Endothelial cell (in vitro differentiated cells): ENCODE results near the gene FTL. TPM values are rescaled to one million over a fixed set of nuclear protein-coding genes. Genes with fewer than 3 reads are reported as not detected.
A peak's percentile ranks its signal among the peaks of the same experiment; 100 is the strongest.

Experiments
- DNase-seq: peaks from one replicate; pipeline ENCODE4 v3.0.0; 2021; ENCODE audit warnings: low spot score
- H3K27ac Mint-ChIP-seq: one replicate; pipeline ENCODE4 v1.8.0; 2021; ENCODE audit warnings: mixed read lengths, inconsistent platforms; ENCODE audit not compliant: unreplicated experiment
- H3K27me3 Mint-ChIP-seq: one replicate; pipeline ENCODE4 v1.8.0; 2021; ENCODE audit warnings: mild to moderate bottlenecking, moderate library complexity, mixed read lengths, inconsistent platforms; ENCODE audit not compliant: unreplicated experiment
- H3K36me3 Mint-ChIP-seq: one replicate; pipeline ENCODE4 v1.8.0; 2021; ENCODE audit warnings: mild to moderate bottlenecking, low read depth, mixed read lengths, inconsistent platforms; ENCODE audit not compliant: unreplicated experiment
- H3K4me1 Mint-ChIP-seq: one replicate; pipeline ENCODE4 v1.8.0; 2021; ENCODE audit warnings: mild to moderate bottlenecking, mixed read lengths, inconsistent platforms; ENCODE audit not compliant: unreplicated experiment
- H3K4me3 Mint-ChIP-seq: one replicate; pipeline ENCODE4 v1.8.0; 2021; ENCODE audit warnings: mild to moderate bottlenecking, mixed read lengths, inconsistent platforms; ENCODE audit not compliant: unreplicated experiment
- H3K9me3 Mint-ChIP-seq: one replicate; pipeline ENCODE4 v1.8.0; 2021; ENCODE audit warnings: mixed read lengths, inconsistent platforms; ENCODE audit not compliant: unreplicated experiment
- CTCF ChIP-seq: fragments of 200-600 bp; sonication (generic); IDR thresholded peaks from one replicate; pipeline ENCODE4 v1.5.0; 2021; ENCODE audit warnings: antibody characterized with exemption; ENCODE audit not compliant: unreplicated experiment
- total RNA-seq: library from RNA; stranded (reverse); fragmentation: NEBNext Ultra II Directional; extraction: Animal tissue kit (Norgen Biotek cat#: 25700); gene quantifications from one replicate; pipeline ENCODE4 v1.2.1, GENCODE V29; 2021; ENCODE audit not compliant: unreplicated experiment

Gene FTL
- total RNA-seq, 1 donor from 2014 or later = 1,109 TPM

DNA sequence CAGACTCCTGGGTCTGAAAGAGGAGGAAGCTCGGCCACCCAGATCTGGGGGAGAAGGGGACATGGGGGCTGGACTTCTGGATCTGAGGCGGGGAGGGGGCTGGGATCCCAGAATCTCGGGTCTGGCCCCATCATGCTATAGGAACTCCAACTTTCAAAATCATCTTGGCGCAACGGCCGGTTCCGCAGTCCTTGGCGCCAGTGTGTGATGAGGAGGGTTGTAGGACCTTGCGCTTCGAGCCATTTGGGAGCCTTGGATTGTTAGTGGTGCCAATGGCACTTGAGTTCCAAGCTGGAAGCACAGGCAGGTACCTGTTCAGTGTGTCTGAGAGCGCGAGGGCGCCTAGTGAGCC, 28.9 kb downstream of the FTL start:
- Mint-ChIP-seq H3K9me3 (no peaks in the 10 kb centered on the region), H3K27me3 (peaks cover 15% of the 10 kb centered on the region), H3K36me3 (peaks cover 4% of the 10 kb centered on the region), H3K27ac (peak overlapping the region; percentile 97), H3K4me3 (peak overlapping the region; percentile 99), H3K4me1 (peaks cover 29% of the 10 kb centered on the region)
- no peak for TF ChIP-seq CTCF
- DNase-seq = no peak

DNA sequence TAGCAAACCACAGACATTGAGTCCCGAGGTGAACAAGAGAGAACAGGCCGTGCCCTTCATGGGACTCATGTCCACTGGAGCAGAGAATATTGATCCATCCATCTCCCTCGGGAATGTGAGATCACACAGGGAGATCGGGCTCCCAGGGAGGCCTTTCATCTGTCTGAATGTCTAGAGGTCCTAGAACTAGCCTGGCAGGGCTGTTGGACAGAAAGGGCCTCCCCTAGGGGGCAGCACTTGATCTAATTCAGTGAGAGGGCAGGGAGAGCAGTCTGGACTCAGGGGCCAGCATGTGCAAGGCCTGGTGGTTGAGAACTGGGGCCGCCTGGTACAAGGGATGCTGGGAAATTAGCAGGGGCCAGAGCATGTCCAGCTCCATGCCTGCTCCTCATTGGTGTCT, 32.9 kb downstream of the FTL start:
- Mint-ChIP-seq H3K27me3 (peaks cover 6% of the 10 kb centered on the region), H3K4me3 (peak overlapping the region; percentile 54), H3K36me3 (peaks cover 5% of the 10 kb centered on the region), H3K9me3 (no peaks in the 10 kb centered on the region), H3K4me1 (peaks cover 22% of the 10 kb centered on the region), H3K27ac (peak overlapping the region; percentile 54)
- peak; percentile 46 for TF ChIP-seq CTCF
- DNase-seq = peak; percentile 83

- peak; percentile 72 for TF ChIP-seq CTCF
- Mint-ChIP-seq H3K27me3 (peaks cover 4% of the 10 kb centered on the region), H3K9me3 (no peaks in the 10 kb centered on the region), H3K4me3 (no peak overlapping the region), H3K36me3 (peaks cover 5% of the 10 kb centered on the region), H3K27ac (no peak overlapping the region), H3K4me1 (peaks cover 10% of the 10 kb centered on the region)
- DNase-seq = peak; percentile 83
These were observed 34.6 kb downstream of the FTL start for GRCh38 chr19:48999481-49000325.

GRCh38 chr19:49004133-49004532, 39.0 kb downstream of the FTL start:
- Mint-ChIP-seq H3K27me3 (peaks cover 5% of the 10 kb centered on the region), H3K4me1 (no peaks in the 10 kb centered on the region), H3K27ac (peak overlapping the region; percentile 36), H3K36me3 (peaks cover 14% of the 10 kb centered on the region), H3K9me3 (no peaks in the 10 kb centered on the region), H3K4me3 (peak overlapping the region; percentile 59)
- no peak for TF ChIP-seq CTCF
- no peak for DNase-seq

DNA sequence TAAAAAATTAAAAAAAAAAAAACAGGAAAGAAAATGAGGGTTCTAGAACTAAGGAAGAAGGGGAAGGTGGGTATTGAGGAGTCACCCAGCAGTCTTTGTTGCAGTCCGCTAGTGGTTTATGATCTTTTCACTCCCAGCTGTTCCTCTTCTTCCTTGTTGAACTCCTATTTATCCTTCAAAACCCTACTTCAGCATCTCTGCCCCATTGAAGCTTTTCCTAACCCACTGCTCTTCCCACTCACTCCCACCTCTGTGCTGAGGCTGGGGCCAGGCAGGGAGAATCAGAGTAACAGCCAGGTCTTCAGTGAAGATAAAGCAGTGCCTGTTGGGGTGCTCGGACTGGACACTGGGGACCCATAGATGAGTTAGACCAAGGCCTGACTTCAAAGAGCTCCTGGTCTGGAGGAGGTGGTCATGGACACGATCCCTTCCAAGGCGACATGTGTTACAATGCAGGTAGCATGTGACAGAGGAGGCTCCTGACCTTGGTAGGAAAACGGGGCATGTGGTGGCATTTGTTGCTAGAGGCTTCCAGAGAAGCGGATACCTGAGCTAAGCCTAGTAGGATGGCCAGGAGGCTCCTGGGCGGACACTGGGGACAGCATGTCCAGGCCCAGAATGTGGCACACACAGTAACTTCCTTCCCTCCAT, 40.0 kb downstream of the FTL start:
- Mint-ChIP-seq H3K4me3 (no peak overlapping the region), H3K36me3 (peaks cover 12% of the 10 kb centered on the region), H3K4me1 (no peaks in the 10 kb centered on the region), H3K27ac (no peak overlapping the region), H3K27me3 (peaks cover 5% of the 10 kb centered on the region), H3K9me3 (no peaks in the 10 kb centered on the region)
- no peak for TF ChIP-seq CTCF
- no peak for DNase-seq
